Measurements from ENCODE around the gene DOP1B. TPM values are rescaled to one million over a fixed set of nuclear protein-coding genes. Genes with fewer than 3 reads are reported as not detected.
A peak's percentile ranks its signal among the peaks of the same experiment; 100 is the strongest.

Gene DOP1B
- total RNA-seq, 1 donor from 2014 or later, result 24.6 TPM

GRCh38 chr21:36155603-36156338 is 853 bp upstream of the DOP1B start:
- peak overlapping the region; percentile 91 for H3K27ac ChIP-seq
- H3K9me3 ChIP-seq, result no peaks in the 10 kb centered on the region
- intact Hi-C loops (cut with DNase I), result no loop called here
- no peaks in the 10 kb centered on the region for H3K36me3 ChIP-seq
- peaks cover 29% of the 10 kb centered on the region for H3K4me1 ChIP-seq
- ATAC-seq (peak; percentile 71 to 73), DNase-seq (peak; percentile 86)
- H3K27me3 ChIP-seq (ENCODE audit: low read depth), result no peaks in the 10 kb centered on the region
- no peak for TF ChIP-seq CTCF (IDR thresholded peaks at IDR 0.05)
- peak overlapping the region; percentile 68 for H3K4me3 ChIP-seq

GRCh38 chr21:36156339-36156814 is 247 bp upstream of the DOP1B start:
- Histone ChIP-seq H3K27me3 (ENCODE audit: low read depth) (no peaks in the 10 kb centered on the region), H3K36me3 (no peaks in the 10 kb centered on the region), H3K27ac (peak overlapping the region; percentile 91), H3K9me3 (no peaks in the 10 kb centered on the region), H3K4me3 (peak overlapping the region; percentile 95), H3K4me1 (peaks cover 24% of the 10 kb centered on the region)
- peak; percentile 100 for DNase-seq
- peak; percentile 96 to 97 for ATAC-seq
- intact Hi-C loops (cut with DNase I), result no loop called here
- TF ChIP-seq CTCF (IDR thresholded peaks at IDR 0.05), result no peak

- Histone ChIP-seq H3K9me3 (no peaks in the 10 kb centered on the region), H3K27ac (no peak overlapping the region), H3K4me1 (peaks cover 37% of the 10 kb centered on the region), H3K27me3 (ENCODE audit: low read depth) (no peaks in the 10 kb centered on the region), H3K36me3 (no peaks in the 10 kb centered on the region), H3K4me3 (no peak overlapping the region)
- intact Hi-C loops (cut with DNase I), result no loop called here
- no peak for TF ChIP-seq CTCF (IDR thresholded peaks at IDR 0.05)
- ATAC-seq (no peak), DNase-seq (no peak)
Observed at GRCh38 chr21:36159356-36159921, 2.8 kb downstream of the DOP1B start.

GRCh38 chr21:36160850-36161178 is 4.2 kb downstream of the DOP1B start:
- no peaks in the 10 kb centered on the region for H3K9me3 ChIP-seq
- H3K4me1 ChIP-seq, result peaks cover 31% of the 10 kb centered on the region
- H3K27ac ChIP-seq, result no peak overlapping the region
- H3K27me3 ChIP-seq (ENCODE audit: low read depth), result no peaks in the 10 kb centered on the region
- no peak for DNase-seq
- intact Hi-C loops (cut with DNase I), result no loop called here
- no peaks in the 10 kb centered on the region for H3K36me3 ChIP-seq
- no peak for ATAC-seq
- no peak overlapping the region for H3K4me3 ChIP-seq
- TF ChIP-seq CTCF (IDR thresholded peaks at IDR 0.05), result no peak

GRCh38 chr21:36162631-36163030 is 6.0 kb downstream of the DOP1B start:
- no peak for DNase-seq
- H3K36me3 ChIP-seq, result peaks cover 4% of the 10 kb centered on the region
- H3K27ac ChIP-seq, result no peak overlapping the region
- no peak for ATAC-seq
- intact Hi-C loops (cut with DNase I), result no loop called here
- H3K27me3 ChIP-seq (ENCODE audit: low read depth), result no peaks in the 10 kb centered on the region
- no peaks in the 10 kb centered on the region for H3K9me3 ChIP-seq
- no peak for TF ChIP-seq CTCF (IDR thresholded peaks at IDR 0.05)
- peaks cover 26% of the 10 kb centered on the region for H3K4me1 ChIP-seq
- H3K4me3 ChIP-seq, result no peak overlapping the region

Data from lower lobe of right lung (tissue), 2 donors.